Measurements from ENCODE around the gene PDE7B.

DNA sequence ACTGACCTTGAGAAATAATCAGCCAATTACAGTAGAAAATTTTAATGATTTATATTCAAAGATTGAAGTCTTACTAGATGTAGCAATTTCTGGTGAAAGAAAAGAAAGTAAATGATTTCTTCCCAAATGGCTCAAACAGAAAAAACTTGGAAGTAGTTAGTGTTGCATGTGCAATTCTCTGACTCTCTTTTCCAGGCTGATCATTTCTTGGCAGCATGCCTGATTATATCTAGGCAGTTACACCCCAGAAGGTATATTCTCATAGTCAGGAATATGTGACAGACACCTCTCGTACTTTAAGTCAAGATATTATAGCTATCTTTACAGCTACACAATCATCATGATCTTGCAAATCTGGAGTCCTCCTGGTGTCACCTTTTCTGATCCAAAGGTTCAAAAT, 122.9 kb downstream of the PDE7B start:
- TF ChIP-seq, protein P1, sequence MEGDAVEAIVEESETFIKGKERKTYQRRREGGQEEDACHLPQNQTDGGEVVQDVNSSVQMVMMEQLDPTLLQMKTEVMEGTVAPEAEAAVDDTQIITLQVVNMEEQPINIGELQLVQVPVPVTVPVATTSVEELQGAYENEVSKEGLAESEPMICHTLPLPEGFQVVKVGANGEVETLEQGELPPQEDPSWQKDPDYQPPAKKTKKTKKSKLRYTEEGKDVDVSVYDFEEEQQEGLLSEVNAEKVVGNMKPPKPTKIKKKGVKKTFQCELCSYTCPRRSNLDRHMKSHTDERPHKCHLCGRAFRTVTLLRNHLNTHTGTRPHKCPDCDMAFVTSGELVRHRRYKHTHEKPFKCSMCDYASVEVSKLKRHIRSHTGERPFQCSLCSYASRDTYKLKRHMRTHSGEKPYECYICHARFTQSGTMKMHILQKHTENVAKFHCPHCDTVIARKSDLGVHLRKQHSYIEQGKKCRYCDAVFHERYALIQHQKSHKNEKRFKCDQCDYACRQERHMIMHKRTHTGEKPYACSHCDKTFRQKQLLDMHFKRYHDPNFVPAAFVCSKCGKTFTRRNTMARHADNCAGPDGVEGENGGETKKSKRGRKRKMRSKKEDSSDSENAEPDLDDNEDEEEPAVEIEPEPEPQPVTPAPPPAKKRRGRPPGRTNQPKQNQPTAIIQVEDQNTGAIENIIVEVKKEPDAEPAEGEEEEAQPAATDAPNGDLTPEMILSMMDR (tag by site-specific recombination; IDR thresholded peaks at IDR 0.05) = no peak
- no peak for TF ChIP-seq ZNF792 (tag by site-specific recombination; IDR thresholded peaks at IDR 0.05)

Measured in HEK293 (cell line).